Liver (tissue), 9 donors: ENCODE results near the gene VSIG4. TPM values are rescaled to one million over a fixed set of nuclear protein-coding genes. Genes with fewer than 3 reads are reported as not detected.

Experiments used
- DNase-seq: peaks from one replicate; pipeline ENCODE4 v3.0.0-alpha.2; 2017; ENCODE audit warnings: low spot score
- H3K27ac ChIP-seq, 2 donors: one replicate each; pipeline ENCODE4 v1.7.0; 2013; ENCODE audit warnings: inconsistent platforms in 2 of 2, low read length in 2 of 2, control low read depth in 1 of 2, low read depth in 1 of 2, mild to moderate bottlenecking in 1 of 2
- H3K27me3 ChIP-seq, 4 donors: one replicate each; pipeline versions ENCODE4 v1.6.1 to v1.7.0; 2013; ENCODE audit warnings: low read length in 3 of 4, inconsistent platforms in 1 of 4, mild to moderate bottlenecking in 1 of 4, moderate library complexity in 1 of 4; ENCODE audit not compliant: control insufficient read depth in 4 of 4, insufficient read depth in 4 of 4
- H3K36me3 ChIP-seq, 4 donors: one replicate each; pipeline versions ENCODE4 v1.6.1 to v1.7.0; 2013; ENCODE audit warnings: low read length in 3 of 4, mild to moderate bottlenecking in 3 of 4, low read depth in 1 of 4, moderate library complexity in 1 of 4; ENCODE audit not compliant: control insufficient read depth in 4 of 4, insufficient read depth in 3 of 4
- H3K4me1 ChIP-seq, 4 donors: one replicate each; pipeline versions ENCODE4 v1.6.1 to v1.7.0; 2013; ENCODE audit warnings: low read length in 3 of 4, mild to moderate bottlenecking in 3 of 4, moderate library complexity in 1 of 4; ENCODE audit not compliant: control insufficient read depth in 4 of 4, insufficient read depth in 4 of 4
- H3K4me3 ChIP-seq, 3 donors: one replicate each; pipeline versions ENCODE4 v1.6.1 to v1.7.0; 2013; ENCODE audit warnings: low read length in 3 of 3, control low read depth in 1 of 3, low read depth in 1 of 3, mild to moderate bottlenecking in 1 of 3
- H3K9ac ChIP-seq, 2 donors: one replicate each; pipeline ENCODE4 v1.7.0; 2013; ENCODE audit warnings: low read length in 2 of 2, mild to moderate bottlenecking in 2 of 2, moderate library complexity in 2 of 2, control low read depth in 1 of 2, low read depth in 1 of 2
- H3K9me3 ChIP-seq, 4 donors: one replicate each; pipeline versions ENCODE4 v1.6.1 to v1.7.0; 2013; ENCODE audit warnings: low read length in 3 of 4; ENCODE audit not compliant: control insufficient read depth in 4 of 4
- ATF3 ChIP-seq: IDR thresholded peaks from 2 replicates; pipeline ENCODE4 v1.6.1; 2016; ENCODE audit warnings: antibody characterized with exemption
- CTCF ChIP-seq: fragments of 150-350 bp; IDR thresholded peaks from 2 replicates; pipeline ENCODE4 v1.5.1; 2017; ENCODE audit warnings: improper control_type of control experiment, low read depth, low read length; ENCODE audit not compliant: missing input control
- EGR1 ChIP-seq, 2 donors: IDR thresholded peaks; 2 replicates each; pipeline ENCODE4 v1.6.1; 2016 to 2018; ENCODE audit warnings: antibody characterized with exemption in 2 of 2, low read depth in 2 of 2
- FOXA1 ChIP-seq: IDR thresholded peaks from 2 replicates; pipeline ENCODE4 v1.6.1; 2016; ENCODE audit warnings: antibody characterized with exemption
- FOXA2 ChIP-seq: IDR thresholded peaks from 2 replicates; pipeline ENCODE4 v1.6.1; 2016; ENCODE audit warnings: antibody characterized with exemption
- GABPA ChIP-seq, 2 donors: IDR thresholded peaks in 1 of 2; conservative IDR thresholded peaks in 1 of 2; 2 replicates each; pipeline ENCODE4 v1.6.1; 2016; ENCODE audit warnings: antibody characterized with exemption in 2 of 2, mild to moderate bottlenecking in 1 of 2, moderate library complexity in 1 of 2
- HNF4A ChIP-seq, 2 donors: conservative IDR thresholded peaks; 2 replicates each; pipeline ENCODE4 v1.6.1; 2016; ENCODE audit warnings: antibody characterized with exemption in 2 of 2, mild to moderate bottlenecking in 2 of 2
- HNF4G ChIP-seq: IDR thresholded peaks from 2 replicates; pipeline ENCODE4 v1.6.1; 2016; ENCODE audit warnings: antibody characterized with exemption
- JUND ChIP-seq, 2 donors: IDR thresholded peaks; 2 replicates each; pipeline ENCODE4 v1.6.1; 2016; ENCODE audit warnings: antibody characterized with exemption in 2 of 2
- NR2F2 ChIP-seq: IDR thresholded peaks from 2 replicates; pipeline ENCODE4 v1.6.1; 2016; ENCODE audit warnings: antibody characterized with exemption
- RAD21 ChIP-seq, 2 donors: IDR thresholded peaks; 2 replicates each; pipeline ENCODE4 v1.6.1; 2016; ENCODE audit warnings: antibody characterized with exemption in 2 of 2, mild to moderate bottlenecking in 2 of 2
- RXRA ChIP-seq, 2 donors: IDR thresholded peaks; 2 replicates each; pipeline ENCODE4 v1.6.1; 2017 to 2018; ENCODE audit warnings: antibody characterized with exemption in 2 of 2, mild to moderate bottlenecking in 1 of 2
- SP1 ChIP-seq: IDR thresholded peaks from 2 replicates; pipeline ENCODE4 v1.6.1; 2018; ENCODE audit warnings: antibody characterized with exemption, mild to moderate bottlenecking
- TAF1 ChIP-seq: conservative IDR thresholded peaks from 2 replicates; pipeline ENCODE4 v1.6.1; 2016; ENCODE audit warnings: antibody characterized with exemption, mild to moderate bottlenecking
- YY1 ChIP-seq: IDR thresholded peaks from 2 replicates; pipeline ENCODE4 v1.6.1; 2016; ENCODE audit warnings: antibody characterized with exemption, mild to moderate bottlenecking
- ZBTB33 ChIP-seq: IDR thresholded peaks from 2 replicates; pipeline ENCODE4 v1.6.1; 2016; ENCODE audit warnings: antibody characterized with exemption
- WGBS: extraction: QIAGEN DNeasy Blood & Tissue Kit; methylation state at CpG from one replicate; pipeline ENCODE4 v1.1.7; 2013; 5-methylcytosine and 5-hydroxymethylcytosine counted together
- polyA plus RNA-seq, 2 donors: library from polyadenylated mRNA; stranded (reverse) in 1 of 2; unstranded in 1 of 2; fragments of 200-250 nt in 1 of 2; fragments of >200 nt in 1 of 2; fragmentation: Nextera tagmentation in 1 of 2; extraction: Ambion mirVana in 1 of 2; gene quantifications; one replicate each; pipeline versions ENCODE4 v1.2.1 to v1.2.3, GENCODE V29; 2013 to 2015
- total RNA-seq, 2 donors: library from RNA; depleted of rRNA; stranded (reverse); fragments of >200 nt; gene quantifications; one replicate each; pipeline ENCODE4 v1.2.3, GENCODE V29; 2014
- TF ChIP-seq, protein P1 (sequence below): IDR thresholded peaks from 2 replicates; pipeline ENCODE4 v1.6.1; 2016; ENCODE audit warnings: antibody characterized with exemption
- donor health status: healthy.
- donor health status: healthy.
- donor health status: healthy.
- donor health status: healthy.
- donor health status: healthy.

The VSIG4 gene
- total and polyA plus RNA-seq, 4 donors = 16.7 to 38.9 (median 36.3) TPM

- Histone ChIP-seq H3K9me3 (no peaks in the 10 kb centered on the region), H3K4me1 (peaks cover 0 to 13% (median 9%) of the 10 kb centered on the region in 4 donors), H3K27me3 (no peaks in the 10 kb centered on the region), H3K9ac (no peak overlapping the region), H3K36me3 (no peaks in the 10 kb centered on the region), H3K27ac (no peak overlapping the region), H3K4me3 (no peak overlapping the region)
- 83% methylated on average over 1 of the region's 1 CpG for WGBS
- no peak for DNase-seq
- no peak for TF ChIP-seq ZBTB33
- no peak for TF ChIP-seq FOXA1
- TF ChIP-seq GABPA (IDR thresholded peaks at IDR 0.05 in 1 of 2, conservative IDR thresholded peaks at IDR 0.05 in 1 of 2) = no peak
- no peak for TF ChIP-seq RXRA (IDR thresholded peaks at IDR 0.05)
- TF ChIP-seq ATF3 = no peak
- no peak for TF ChIP-seq CTCF
These were observed 13.5 kb upstream of the VSIG4 start for GRCh38 chrX:66053414-66053813.

- no peak overlapping the region for H3K4me3 ChIP-seq
- peaks cover 0 to 13% (median 9%) of the 10 kb centered on the region in 4 donors for H3K4me1 ChIP-seq
- H3K36me3 ChIP-seq = no peaks in the 10 kb centered on the region
- TF ChIP-seq, protein P1, sequence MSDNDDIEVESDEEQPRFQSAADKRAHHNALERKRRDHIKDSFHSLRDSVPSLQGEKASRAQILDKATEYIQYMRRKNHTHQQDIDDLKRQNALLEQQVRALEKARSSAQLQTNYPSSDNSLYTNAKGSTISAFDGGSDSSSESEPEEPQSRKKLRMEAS = no peak
- H3K27me3 ChIP-seq = no peaks in the 10 kb centered on the region
- H3K9me3 ChIP-seq = no peaks in the 10 kb centered on the region
- no peak overlapping the region for H3K27ac ChIP-seq
- H3K9ac ChIP-seq = no peak overlapping the region
- DNase-seq = no peak
- WGBS = 89% methylated on average over 3 of the region's 3 CpGs
These were observed 12.1 kb upstream of the VSIG4 start for GRCh38 chrX:66051980-66052379.

DNA sequence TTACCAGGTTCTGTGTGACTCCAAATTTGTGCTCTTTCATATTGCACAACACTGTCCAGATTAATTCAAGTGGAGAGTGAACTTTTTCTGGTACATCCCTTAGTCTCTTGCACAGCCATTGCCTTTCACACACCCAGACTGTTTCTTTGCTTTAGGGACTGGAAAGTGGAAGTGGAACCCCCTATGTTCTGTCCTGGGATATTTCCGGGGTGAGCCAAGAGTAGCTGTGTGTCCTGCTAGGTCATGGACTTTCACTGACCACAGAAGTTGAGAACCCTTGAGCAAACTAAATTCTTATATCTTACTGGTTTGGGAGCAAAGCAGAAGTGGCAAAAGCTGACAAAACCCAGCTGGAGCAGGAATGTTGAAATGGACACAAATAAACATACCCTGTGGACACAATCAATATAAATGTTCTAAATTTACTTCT, 10.3 kb upstream of the VSIG4 start:
- no peaks in the 10 kb centered on the region for H3K36me3 ChIP-seq
- H3K9me3 ChIP-seq = no peaks in the 10 kb centered on the region
- H3K9ac ChIP-seq = no peak overlapping the region
- H3K4me1 ChIP-seq = peaks cover 0 to 13% (median 9%) of the 10 kb centered on the region in 4 donors
- 11% methylated on average over 1 of the region's 1 CpG for WGBS
- no peak overlapping the region for H3K27ac ChIP-seq
- no peak overlapping the region for H3K4me3 ChIP-seq
- DNase-seq = no peak
- no peaks in the 10 kb centered on the region for H3K27me3 ChIP-seq
- no peak for TF ChIP-seq CTCF
- peak; percentile 7 for TF ChIP-seq FOXA2
- TF ChIP-seq, protein P1 = no peak
- no peak for TF ChIP-seq TAF1
- peak in 1 of 2 donors; percentile 52 for TF ChIP-seq HNF4A (conservative IDR thresholded peaks at IDR 0.05)
- TF ChIP-seq JUND (IDR thresholded peaks at IDR 0.05) = no peak
- TF ChIP-seq EGR1 (IDR thresholded peaks at IDR 0.05; ENCODE audit: low read depth in 2 of 2) = no peak
- no peak for TF ChIP-seq NR2F2
- TF ChIP-seq RAD21 (IDR thresholded peaks at IDR 0.05) = no peak
- TF ChIP-seq YY1 = peak; percentile 22
- peak; percentile 13 for TF ChIP-seq HNF4G
- TF ChIP-seq ZBTB33 = no peak
- no peak for TF ChIP-seq ATF3
- TF ChIP-seq RXRA (IDR thresholded peaks at IDR 0.05) = peak; percentile 43 to 53
- TF ChIP-seq FOXA1 = no peak
- TF ChIP-seq SP1 = peak; percentile 51
- no peak for TF ChIP-seq GABPA (IDR thresholded peaks at IDR 0.05 in 1 of 2, conservative IDR thresholded peaks at IDR 0.05 in 1 of 2)
